ENCODE results near the gene CDRT4. TPM values are rescaled to one million over a fixed set of nuclear protein-coding genes. Genes with fewer than 3 reads are reported as not detected.

Gene CDRT4
- total RNA-seq: 0.12 and 3.0 TPM in 2 replicates

GRCh38 chr17:15467592-15467991 lies at the start of gene CDRT4:
Gene CDRT4 (minus strand): TSS chr17:15467621. CDS start chr17:15440238, 27,383 bp downstream.

Other genes with a start within 250 kb of the CDRT4 start
- 173 and 337 TPM in 2 replicates for gene PMP22, start 202.3 kb downstream of the CDRT4 start, total RNA-seq
- 0.09 TPM in 1 of 2 replicates, not detected in the other for gene TEKT3, start 126.0 kb downstream of the CDRT4 start, total RNA-seq
- gene TVP23C, start 95.9 kb upstream of the CDRT4 start, total RNA-seq: 0.77 and 3.0 TPM in 2 replicates
- gene FBXW10B, start 152.1 kb upstream of the CDRT4 start, total RNA-seq: not detected in 2 replicates
- 18.1 and 24.9 TPM in 2 replicates for gene TRIM16, start 216.7 kb upstream of the CDRT4 start, total RNA-seq
- gene ZNF286A, start 232.1 kb upstream of the CDRT4 start, total RNA-seq: 26.8 and 40.4 TPM in 2 replicates

Measured in pericardium fibroblast (primary cell).